CD8-positive, alpha-beta memory T cell (primary cell): Measurements from ENCODE around the gene GRK1. TPM values are rescaled to one million over a fixed set of nuclear protein-coding genes. Genes with fewer than 3 reads are reported as not detected.

Source experiments
- CTCF ChIA-PET: fragments of 350-600 bp; sonication (Branson Sonifier 250); formaldehyde crosslinking; loops from one replicate; lab custom pipeline; 2021; ENCODE audit warnings: antibody characterized with exemption; lab: Charles Lee
- POLR2A ChIA-PET: fragments of 350-600 bp; sonication (Branson Sonifier 250); formaldehyde crosslinking; loops from one replicate; lab custom pipeline; 2021; ENCODE audit warnings: antibody characterized with exemption; lab: Charles Lee
- DNase-seq, 5 donors: peaks; one replicate each; pipeline versions ENCODE4 v3.0.0 to v3.0.0-alpha.2; 2020 to 2022; ENCODE audit warnings: mixed read lengths in 1 of 5
- H3K27ac ChIP-seq: one replicate; pipeline ENCODE4 v1.7.0; 2013; ENCODE audit warnings: low read depth, mild to moderate bottlenecking, low read length, moderate library complexity
- H3K27me3 ChIP-seq: 2 replicates; pipeline ENCODE4 v1.7.0; 2013; ENCODE audit warnings: low read length, mild to moderate bottlenecking; ENCODE audit not compliant: insufficient read depth, poor library complexity, severe bottlenecking
- H3K36me3 ChIP-seq: 2 replicates; pipeline ENCODE4 v1.7.0; 2013; ENCODE audit warnings: mild to moderate bottlenecking, low read length, moderate library complexity; ENCODE audit not compliant: insufficient read depth
- H3K4me1 ChIP-seq: 2 replicates; pipeline ENCODE4 v1.7.0; 2013; ENCODE audit warnings: mild to moderate bottlenecking, low read length, moderate library complexity; ENCODE audit not compliant: insufficient read depth
- H3K4me3 ChIP-seq: 2 replicates; pipeline ENCODE4 v1.7.0; 2013; ENCODE audit warnings: mild to moderate bottlenecking, low read length
- H3K9me3 ChIP-seq: 2 replicates; pipeline ENCODE4 v1.7.0; 2013; ENCODE audit warnings: mild to moderate bottlenecking, low read length
- H3K27ac Mint-ChIP-seq, 8 donors: one replicate each; pipeline ENCODE4 v1.8.0; 2020 to 2021; ENCODE audit warnings: mixed read lengths in 8 of 8, mild to moderate bottlenecking in 6 of 8, inconsistent platforms in 3 of 8, moderate library complexity in 3 of 8
- H3K27me3 Mint-ChIP-seq, 2 donors: one replicate each; pipeline ENCODE4 v1.8.0; 2020 to 2021; ENCODE audit warnings: mixed read lengths in 2 of 2, mild to moderate bottlenecking in 1 of 2, moderate library complexity in 1 of 2
- H3K36me3 Mint-ChIP-seq, 3 donors: one replicate each; pipeline ENCODE4 v1.8.0; 2020 to 2021; ENCODE audit warnings: mixed read lengths in 3 of 3, inconsistent platforms in 1 of 3, mild to moderate bottlenecking in 1 of 3
- H3K4me1 Mint-ChIP-seq, 3 donors: one replicate each; pipeline ENCODE4 v1.8.0; 2020 to 2021; ENCODE audit warnings: mixed read lengths in 3 of 3, inconsistent platforms in 1 of 3, mild to moderate bottlenecking in 1 of 3
- H3K4me3 Mint-ChIP-seq, 7 donors: one replicate each; pipeline ENCODE4 v1.8.0; 2020 to 2021; ENCODE audit warnings: mixed read lengths in 7 of 7, mild to moderate bottlenecking in 6 of 7, moderate library complexity in 4 of 7, inconsistent platforms in 2 of 7
- H3K9me3 Mint-ChIP-seq, 5 donors: one replicate each; pipeline ENCODE4 v1.8.0; 2020 to 2022; ENCODE audit warnings: mixed read lengths in 5 of 5, mild to moderate bottlenecking in 3 of 5, moderate library complexity in 2 of 5, inconsistent platforms in 1 of 5
- polyA plus RNA-seq: library from polyadenylated mRNA; unstranded; fragments of 300-500 nt; fragmentation: Illumina TruSeq; gene quantifications from one replicate; pipeline ENCODE4 v1.2.3, GENCODE V29; 2021
- total RNA-seq, 2 experiments: library from RNA; stranded (reverse); gene quantifications; one replicate each; pipeline ENCODE4 v1.2.3, GENCODE V29; 2021

GRK1 gene
- total and polyA plus RNA-seq, 3 experiments from 2014 or later, result not detected

DNA sequence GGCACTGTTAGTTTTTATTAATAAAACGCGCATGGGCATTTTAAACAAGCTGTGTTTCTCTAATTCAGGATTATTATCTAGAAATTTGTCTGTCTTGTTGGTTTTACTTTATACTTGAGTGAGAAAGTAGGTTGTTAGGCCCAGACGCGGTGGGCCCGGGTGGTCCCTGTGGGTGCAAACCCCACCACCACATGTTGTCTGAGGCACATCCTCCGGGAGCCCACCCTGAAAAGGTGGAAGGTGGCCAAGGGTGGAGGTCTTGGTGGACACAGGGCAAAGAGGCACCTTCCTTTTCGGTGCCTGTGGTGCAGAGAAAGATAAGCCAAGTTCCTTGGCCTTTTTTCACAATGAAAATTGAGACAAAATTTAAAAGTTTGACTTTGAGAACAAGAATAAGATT is 25.6 kb upstream of the GRK1 start:
- POLR2A ChIA-PET, result no interaction called here
- CTCF ChIA-PET, result no interaction called here

DNA sequence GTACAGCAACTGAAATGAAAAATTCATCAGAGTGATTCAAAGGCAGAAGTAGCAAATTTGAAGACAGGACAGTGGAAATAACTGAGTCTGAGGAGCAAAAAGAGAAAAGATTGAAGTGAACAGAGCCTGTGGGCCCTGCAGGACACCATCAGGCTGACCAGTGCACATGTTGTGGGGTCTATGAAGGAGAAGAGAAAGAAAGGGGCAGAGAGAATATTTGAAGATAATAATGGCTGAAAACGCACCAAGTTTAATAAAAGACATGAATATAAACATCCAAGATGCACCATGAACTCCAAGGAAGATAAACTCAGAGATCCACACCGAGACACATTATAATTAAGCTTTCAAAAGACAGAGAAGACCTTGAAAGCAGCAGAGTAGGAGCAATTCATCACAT is 24.5 kb upstream of the GRK1 start:
- Mint-ChIP-seq H3K27me3 (no peaks in the 10 kb centered on the region), H3K4me3 (no peak overlapping the region), H3K4me1 (peaks cover 10 to 12% (median 11%) of the 10 kb centered on the region in 3 donors), H3K36me3 (peaks cover 27 to 40% (median 36%) of the 10 kb centered on the region in 3 donors), H3K27ac (peak overlapping the region in 1 of 8 donors; percentile 1), H3K9me3 (peaks cover 0 to 6% (median 3%) of the 10 kb centered on the region in 5 donors)
- Histone ChIP-seq H3K4me1 (peaks cover 4% of the 10 kb centered on the region), H3K9me3 (no peaks in the 10 kb centered on the region), H3K36me3 (peaks cover 6% of the 10 kb centered on the region), H3K27ac (no peak overlapping the region), H3K4me3 (no peak overlapping the region), H3K27me3 (no peaks in the 10 kb centered on the region)
- no peak for DNase-seq
- ChIA-PET CTCF (no interaction called here), POLR2A (no interaction called here)

More for the DNA sequence above, 25.6 kb upstream of the GRK1 start:
- DNase-seq, result peak in 1 of 5 donors; percentile 20
- Mint-ChIP-seq H3K9me3 (peaks cover 0 to 6% (median 3%) of the 10 kb centered on the region in 5 donors), H3K4me3 (no peak overlapping the region), H3K4me1 (peaks cover 3 to 7% (median 4%) of the 10 kb centered on the region in 3 donors), H3K36me3 (peaks cover 33 to 51% (median 37%) of the 10 kb centered on the region in 3 donors), H3K27me3 (no peaks in the 10 kb centered on the region), H3K27ac (no peak overlapping the region)
- Histone ChIP-seq H3K36me3 (peaks cover 6% of the 10 kb centered on the region), H3K9me3 (no peaks in the 10 kb centered on the region), H3K4me1 (no peaks in the 10 kb centered on the region), H3K27ac (no peak overlapping the region), H3K27me3 (no peaks in the 10 kb centered on the region), H3K4me3 (no peak overlapping the region)

DNA sequence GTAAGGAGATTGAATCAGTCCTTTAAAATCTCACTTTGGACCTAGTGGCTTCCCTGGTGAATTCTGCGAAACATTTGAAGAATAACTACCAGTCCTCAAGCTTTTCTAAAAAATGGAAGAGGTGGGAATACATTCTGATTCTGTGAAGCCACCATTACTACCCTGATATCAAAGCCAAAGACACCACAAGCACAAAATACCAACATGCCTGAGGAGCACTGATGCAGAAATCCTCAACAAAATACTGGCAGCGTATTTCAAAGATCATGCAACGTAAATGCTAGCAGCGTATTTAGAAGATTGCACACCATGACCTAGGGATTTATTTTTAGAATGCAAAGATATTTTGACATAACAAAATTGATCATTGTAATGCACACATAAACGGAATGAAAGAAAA is 23.4 kb upstream of the GRK1 start:
- ChIA-PET CTCF (no interaction called here), POLR2A (no interaction called here)
- H3K4me3 Mint-ChIP-seq, result no peak overlapping the region
- Histone ChIP-seq H3K4me3 (no peak overlapping the region), H3K4me1 (peaks cover 4% of the 10 kb centered on the region), H3K27me3 (no peaks in the 10 kb centered on the region), H3K27ac (no peak overlapping the region), H3K9me3 (no peaks in the 10 kb centered on the region), H3K36me3 (no peaks in the 10 kb centered on the region)
- H3K9me3 Mint-ChIP-seq, result peaks cover 0 to 6% (median 3%) of the 10 kb centered on the region in 5 donors
- no peak overlapping the region for H3K27ac Mint-ChIP-seq
- peaks cover 10 to 12% (median 11%) of the 10 kb centered on the region in 3 donors for H3K4me1 Mint-ChIP-seq
- H3K36me3 Mint-ChIP-seq, result peaks cover 24 to 33% (median 31%) of the 10 kb centered on the region in 3 donors
- peaks cover 0 to 2% of the 10 kb centered on the region in 2 donors for H3K27me3 Mint-ChIP-seq
- no peak for DNase-seq

DNA sequence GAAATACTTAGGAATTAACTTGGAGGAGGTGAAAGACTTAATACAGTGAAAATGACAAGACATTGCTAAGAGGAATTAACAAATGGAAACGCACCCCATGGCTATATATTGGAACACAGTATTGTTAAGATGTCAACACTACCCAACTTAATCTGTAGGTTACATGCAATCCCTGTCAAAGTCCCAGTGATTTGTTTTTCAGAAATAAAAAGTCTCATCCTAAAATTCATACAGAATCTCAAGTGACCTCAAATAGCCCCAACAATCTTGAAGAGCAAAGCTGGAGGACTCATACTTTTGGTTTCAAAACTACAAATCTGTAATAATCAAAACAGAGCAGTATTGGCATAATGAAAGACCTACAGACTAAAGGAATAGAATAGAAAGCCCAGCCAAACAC is 22.2 kb upstream of the GRK1 start:
- peaks cover 0 to 6% (median 3%) of the 10 kb centered on the region in 5 donors for H3K9me3 Mint-ChIP-seq
- no peak for DNase-seq
- no peak overlapping the region for H3K4me3 ChIP-seq

DNA sequence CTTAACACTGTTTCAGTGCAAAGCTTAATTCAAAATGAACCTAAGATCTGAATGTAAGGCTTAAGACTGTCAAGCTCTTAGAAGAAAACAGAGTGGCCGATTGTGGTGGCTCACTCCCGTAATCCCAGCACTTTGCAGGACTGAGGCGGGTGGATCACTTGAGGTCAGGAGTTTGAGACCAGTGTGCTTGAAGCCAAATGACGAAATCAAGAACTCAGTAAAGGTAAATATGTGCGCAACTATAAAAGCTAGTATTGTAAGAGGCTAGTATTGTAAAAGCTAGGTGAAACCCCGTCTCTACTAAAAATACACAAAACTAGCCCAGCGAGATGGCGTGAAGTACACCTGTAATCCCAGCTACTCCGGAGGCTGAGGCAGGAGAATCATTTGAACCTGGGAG is 21.7 kb upstream of the GRK1 start:
- Histone ChIP-seq H3K36me3 (no peaks in the 10 kb centered on the region), H3K4me3 (no peak overlapping the region), H3K9me3 (no peaks in the 10 kb centered on the region), H3K4me1 (peaks cover 4% of the 10 kb centered on the region), H3K27me3 (no peaks in the 10 kb centered on the region), H3K27ac (no peak overlapping the region)
- Mint-ChIP-seq H3K9me3 (peaks cover 0 to 6% (median 2%) of the 10 kb centered on the region in 5 donors), H3K4me3 (no peak overlapping the region), H3K4me1 (peaks cover 10 to 12% (median 11%) of the 10 kb centered on the region in 3 donors), H3K27ac (no peak overlapping the region), H3K27me3 (peaks cover 0 to 2% of the 10 kb centered on the region in 2 donors), H3K36me3 (peaks cover 16 to 20% (median 16%) of the 10 kb centered on the region in 3 donors)
- ChIA-PET CTCF (no interaction called here), POLR2A (no interaction called here)
- DNase-seq, result no peak

More for the DNA sequence above, 22.2 kb upstream of the GRK1 start:
- Histone ChIP-seq H3K27ac (no peak overlapping the region), H3K4me1 (peaks cover 4% of the 10 kb centered on the region), H3K9me3 (no peaks in the 10 kb centered on the region), H3K27me3 (no peaks in the 10 kb centered on the region), H3K36me3 (no peaks in the 10 kb centered on the region)
- CTCF ChIA-PET, result no interaction called here
- Mint-ChIP-seq H3K4me3 (no peak overlapping the region), H3K27me3 (peaks cover 0 to 2% of the 10 kb centered on the region in 2 donors), H3K4me1 (peaks cover 10 to 12% (median 11%) of the 10 kb centered on the region in 3 donors), H3K27ac (no peak overlapping the region), H3K36me3 (peaks cover 18 to 25% (median 22%) of the 10 kb centered on the region in 3 donors)
- POLR2A ChIA-PET, result no interaction called here

DNA sequence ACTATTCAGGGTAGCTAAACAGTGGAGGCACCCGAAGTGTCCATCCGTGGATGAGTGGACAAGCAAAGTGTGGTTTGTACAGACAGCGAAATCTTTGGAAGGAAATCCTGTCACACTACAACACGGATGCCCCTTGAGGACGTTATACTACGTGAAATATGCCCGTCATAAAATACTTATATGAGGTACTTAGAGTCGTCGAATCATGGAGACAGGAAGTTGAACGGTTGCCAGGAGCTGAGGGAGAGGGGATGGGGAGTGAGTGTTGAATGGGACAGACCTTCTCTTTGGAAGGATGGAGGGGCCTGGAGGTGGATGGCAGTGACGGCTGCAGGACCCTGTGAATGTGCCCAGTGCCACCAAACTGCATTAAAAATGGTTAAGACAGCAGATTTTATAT is 20.6 kb upstream of the GRK1 start:
- Histone ChIP-seq H3K4me1 (peaks cover 4% of the 10 kb centered on the region), H3K9me3 (no peaks in the 10 kb centered on the region), H3K27ac (no peak overlapping the region), H3K36me3 (no peaks in the 10 kb centered on the region), H3K27me3 (no peaks in the 10 kb centered on the region), H3K4me3 (no peak overlapping the region)
- H3K27ac Mint-ChIP-seq, result peak overlapping the region in 3 of 8 donors; percentile 0 to 56 (median 20)
- CTCF ChIA-PET, result no interaction called here
- H3K4me3 Mint-ChIP-seq, result no peak overlapping the region
- POLR2A ChIA-PET, result no interaction called here
- peaks cover 9 to 13% (median 10%) of the 10 kb centered on the region in 3 donors for H3K36me3 Mint-ChIP-seq
- peak in 1 of 5 donors; percentile 21 for DNase-seq
- H3K27me3 Mint-ChIP-seq, result peaks cover 0 to 2% of the 10 kb centered on the region in 2 donors
- H3K9me3 Mint-ChIP-seq, result peaks cover 0 to 6% (median 2%) of the 10 kb centered on the region in 5 donors
- peaks cover 10 to 12% (median 11%) of the 10 kb centered on the region in 3 donors for H3K4me1 Mint-ChIP-seq

DNA sequence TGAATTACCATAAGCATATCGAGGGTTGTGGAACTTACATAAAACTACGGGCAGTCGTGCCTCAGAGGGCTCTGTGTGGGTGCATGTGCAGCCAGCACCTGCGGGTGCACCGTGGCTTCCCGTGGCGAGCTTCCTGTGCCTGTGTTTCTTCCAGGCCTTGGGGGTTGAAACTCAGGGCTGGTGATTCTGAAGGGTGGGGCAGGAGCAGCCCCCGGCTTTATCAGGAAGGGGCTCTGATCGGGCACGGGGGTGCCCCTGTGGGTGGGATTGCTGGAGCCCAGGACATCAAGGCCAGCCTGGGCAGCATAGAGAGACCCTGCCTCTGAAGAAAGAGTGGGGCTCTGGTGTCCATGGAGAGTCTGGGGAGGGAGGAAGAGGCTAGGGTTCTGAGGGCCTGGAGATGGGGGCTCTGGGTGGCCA is 20.1 kb upstream of the GRK1 start:
- Mint-ChIP-seq H3K36me3 (peaks cover 4 to 8% (median 6%) of the 10 kb centered on the region in 3 donors), H3K27me3 (peaks cover 0 to 2% of the 10 kb centered on the region in 2 donors), H3K9me3 (peaks cover 0 to 5% (median 1%) of the 10 kb centered on the region in 5 donors), H3K27ac (peak overlapping the region in 2 of 8 donors; percentile 46 to 65), H3K4me3 (no peak overlapping the region), H3K4me1 (peaks cover 10 to 12% (median 11%) of the 10 kb centered on the region in 3 donors)
- Histone ChIP-seq H3K27ac (no peak overlapping the region), H3K4me3 (no peak overlapping the region), H3K4me1 (peaks cover 4% of the 10 kb centered on the region), H3K36me3 (no peaks in the 10 kb centered on the region), H3K9me3 (no peaks in the 10 kb centered on the region), H3K27me3 (no peaks in the 10 kb centered on the region)
- peak in 2 of 5 donors; percentile 27 to 30 for DNase-seq
- CTCF ChIA-PET, result no interaction called here
- POLR2A ChIA-PET, result no interaction called here

DNA sequence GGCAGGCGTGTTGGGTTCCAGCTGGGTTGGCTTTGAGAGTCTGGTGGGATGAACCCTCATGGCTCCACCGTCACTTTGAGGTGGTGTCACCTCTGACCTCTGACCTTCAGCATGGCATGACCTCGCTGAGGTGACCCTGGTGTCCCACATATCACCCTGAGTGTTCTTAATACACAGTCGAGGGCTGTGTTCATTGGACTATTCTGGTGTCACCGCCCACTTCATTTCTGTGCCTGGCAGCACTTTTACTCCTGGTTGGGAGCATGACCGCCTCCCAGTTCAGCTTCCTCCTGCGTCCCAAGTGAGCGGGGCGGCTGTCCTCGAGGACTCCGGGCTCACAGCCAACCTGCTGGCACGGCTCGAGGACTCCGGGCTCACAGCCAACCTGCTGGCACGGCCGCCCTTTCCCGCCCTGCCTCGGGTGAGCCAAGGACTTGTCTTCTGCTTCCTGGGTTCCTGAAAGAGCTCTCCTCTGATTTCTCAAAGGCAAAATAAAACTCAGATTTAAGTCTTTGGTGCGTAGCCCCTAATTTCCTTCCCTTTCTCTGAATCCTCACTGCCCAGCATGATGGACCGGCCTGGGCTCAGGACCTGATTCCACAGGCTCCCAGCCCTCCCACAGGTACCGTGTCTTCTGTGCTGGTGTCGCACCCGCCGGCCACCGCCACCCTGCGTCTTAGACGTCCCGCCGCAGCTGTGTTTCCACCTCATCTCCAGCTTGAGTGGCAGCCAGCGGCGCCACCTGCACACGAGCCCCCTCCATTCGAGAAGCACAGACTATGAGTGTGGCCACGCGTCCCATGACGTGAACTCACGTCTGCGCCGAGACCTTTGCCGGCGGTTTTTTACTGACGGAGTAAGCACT is 19.4 kb upstream of the GRK1 start:
- ChIA-PET POLR2A (no interaction called here), CTCF (no interaction called here)
- Mint-ChIP-seq H3K9me3 (peaks cover 0 to 1% (median 0%) of the 10 kb centered on the region in 5 donors), H3K4me3 (no peak overlapping the region), H3K27ac (peak overlapping the region in 1 of 8 donors; percentile 65), H3K4me1 (peaks cover 10 to 12% (median 11%) of the 10 kb centered on the region in 3 donors), H3K36me3 (peaks cover 0 to 2% (median 1%) of the 10 kb centered on the region in 3 donors), H3K27me3 (peaks cover 0 to 2% of the 10 kb centered on the region in 2 donors)
- Histone ChIP-seq H3K9me3 (no peaks in the 10 kb centered on the region), H3K27ac (no peak overlapping the region), H3K4me3 (no peak overlapping the region), H3K4me1 (peaks cover 4% of the 10 kb centered on the region), H3K27me3 (no peaks in the 10 kb centered on the region), H3K36me3 (no peaks in the 10 kb centered on the region)
- DNase-seq, result peak in 1 of 5 donors; percentile 39
